HepG2 (cell line): ENCODE results near the gene DTYMK. TPM values are rescaled to one million over a fixed set of nuclear protein-coding genes. Genes with fewer than 3 reads are reported as not detected.

Experiments
- ATAC-seq: fragments of 200-7000 bp; cut with Tn5 transposase; 3 replicates; pipeline ENCODE4 v1.9.1; 2020; ENCODE audit warnings: mild to moderate bottlenecking, moderate library complexity
- BruUV-seq: library from RNA; stranded (reverse); fragments of 400-500 nt; replicated peaks from 2 replicates; lab custom pipeline; 2021; lab: Mats Ljungman, UMichigan
- CTCF ChIA-PET: fragments of 300-600 bp; formaldehyde crosslinking; extraction: SDS; loops from one replicate; lab custom pipeline; 2021; ENCODE audit warnings: low total read pairs, inconsistent platforms, low intra/inter-chr PET ratio; lab: Yijun Ruan, JAX
- POLR2A ChIA-PET: fragments of 350-600 bp; sonication (Branson Sonifier 250); formaldehyde crosslinking; loops from one replicate; lab custom pipeline; 2020; ENCODE audit warnings: antibody characterized with exemption, inconsistent platforms; lab: Yijun Ruan, JAX
- DNase-seq: peaks from one replicate; pipeline ENCODE4 v3.0.0-alpha.2; 2015; ENCODE audit warnings: low spot score
- FAIRE-seq: peaks from 3 replicates; lab custom pipeline; 2011; peaks lifted over from hg19 to GRCh38; lab: Jason Lieb, UNC
- H2AFZ ChIP-seq: one replicate; pipeline ENCODE4 v1.6.1; 2011; ENCODE audit warnings: low read length, inconsistent platforms
- H3K27ac ChIP-seq: fragments of 300-600 bp; 3 replicates; pipeline ENCODE4 v1.8.0; 2011; ENCODE audit warnings: mixed run types, mild to moderate bottlenecking, mixed read lengths, low read length, inconsistent platforms; ENCODE audit not compliant: insufficient read depth; ENCODE audit errors: extremely low read length
- H3K27me3 ChIP-seq, 2 experiments: fragments of 200-600 bp in 1 of 2; 2 replicates in 1 of 2; 3 replicates in 1 of 2; pipeline versions ENCODE4 v1.6.0 to v1.8.0; 2011; ENCODE audit warnings: low read length in 2 of 2, mild to moderate bottlenecking in 2 of 2, moderate library complexity in 2 of 2, inconsistent platforms in 1 of 2; ENCODE audit not compliant: insufficient read depth in 2 of 2, control insufficient read depth in 1 of 2
- H3K36me3 ChIP-seq, 2 experiments: fragments of 200-600 bp in 1 of 2; replicated peaks in 1 of 2; 2 replicates in 1 of 2; 3 replicates in 1 of 2; pipeline versions ENCODE4 v1.5.1 to v1.8.0; 2011; ENCODE audit warnings: low read length in 2 of 2, inconsistent platforms in 1 of 2; ENCODE audit not compliant: insufficient read depth in 2 of 2, control insufficient read depth in 1 of 2
- H3K4me1 ChIP-seq: 2 replicates; pipeline ENCODE4 v1.5.1; 2012; ENCODE audit warnings: low read length, inconsistent platforms; ENCODE audit not compliant: insufficient read depth
- H3K4me2 ChIP-seq: 2 replicates; pipeline ENCODE4 v1.6.0; 2011; ENCODE audit warnings: low read depth, low read length, inconsistent platforms
- H3K4me3 ChIP-seq, 3 experiments: fragments of 200-600 bp in 1 of 3; sonication (generic), shearing (Covaris generic) in 1 of 3; replicated peaks in 1 of 3; 2 replicates each; pipeline ENCODE4 v1.5.1; 2011 to 2016; ENCODE audit warnings: low read length in 3 of 3, inconsistent platforms in 2 of 3, low read depth in 2 of 3, mild to moderate bottlenecking in 2 of 3, control low read depth in 1 of 3, mixed read lengths in 1 of 3; ENCODE audit not compliant: insufficient read depth in 1 of 3
- H3K79me2 ChIP-seq: one replicate; pipeline ENCODE4 v1.6.1; 2011; ENCODE audit warnings: low read length, inconsistent platforms; ENCODE audit not compliant: insufficient read depth
- H3K9ac ChIP-seq: 2 replicates; pipeline ENCODE4 v1.6.0; 2011; ENCODE audit warnings: mild to moderate bottlenecking, low read depth, low read length, inconsistent platforms; ENCODE audit not compliant: insufficient read depth
- H3K9me3 ChIP-seq: 2 replicates; pipeline ENCODE4 v1.5.1; 2012; ENCODE audit warnings: mild to moderate bottlenecking, low read length
- H4K20me1 ChIP-seq: 2 replicates; pipeline ENCODE4 v1.6.0; 2011; ENCODE audit warnings: inconsistent platforms, mild to moderate bottlenecking, low read length, moderate library complexity; ENCODE audit not compliant: insufficient read depth
- ADNP ChIP-seq: sonication (generic); formaldehyde crosslinking; IDR thresholded peaks from 2 replicates; pipeline ENCODE4 v1.4.0; 2020; ENCODE audit warnings: missing genetic modification reagents
- CREM ChIP-seq, 2 experiments: sonication (generic) in 1 of 2; formaldehyde crosslinking in 1 of 2; IDR thresholded peaks; 2 replicates each; pipeline versions ENCODE4 v1.4.0 to v1.6.1; 2016 to 2020; ENCODE audit warnings: antibody characterized with exemption in 1 of 2, mild to moderate bottlenecking in 1 of 2, missing genetic modification reagents in 1 of 2
- KLF15 ChIP-seq: sonication (generic); formaldehyde crosslinking; IDR thresholded peaks from 2 replicates; pipeline ENCODE4 v1.8.1; 2023; ENCODE audit warnings: borderline replicate concordance, mild to moderate bottlenecking, inconsistent platforms, missing genetic modification reagents, mixed read lengths
- LCORL ChIP-seq, 2 experiments: fragments of 450-650 bp in 1 of 2; sonication (generic) in 1 of 2; formaldehyde crosslinking in 1 of 2; IDR thresholded peaks; 2 replicates each; pipeline versions ENCODE4 v1.5.0 to v1.6.1; 2017 to 2020; ENCODE audit warnings: antibody characterized with exemption in 1 of 2, missing genetic modification reagents in 1 of 2
- RFX1 ChIP-seq: fragments of 450-650 bp; IDR thresholded peaks from 2 replicates; pipeline ENCODE4 v1.6.1; 2017
- SKI ChIP-seq: fragments of 450-650 bp; IDR thresholded peaks from one replicate; pipeline ENCODE4 v1.6.1; 2018; ENCODE audit warnings: mild to moderate bottlenecking; ENCODE audit not compliant: partially characterized antibody
- ZIK1 ChIP-seq: sonication (generic); formaldehyde crosslinking; IDR thresholded peaks from 2 replicates; pipeline ENCODE4 v1.5.0; 2020; ENCODE audit warnings: mild to moderate bottlenecking, low read depth, missing genetic modification reagents, borderline replicate concordance
- ZNF251 ChIP-seq: sonication (generic); formaldehyde crosslinking; IDR thresholded peaks from 2 replicates; pipeline ENCODE4 v1.9.0; 2021; ENCODE audit warnings: mild to moderate bottlenecking, missing genetic modification reagents
- ZNF33A ChIP-seq: sonication (generic); formaldehyde crosslinking; IDR thresholded peaks from 2 replicates; pipeline ENCODE4 v1.5.1; 2020; ENCODE audit warnings: missing genetic modification reagents, mild to moderate bottlenecking, moderate library complexity, borderline replicate concordance
- ZNF614 ChIP-seq: IDR thresholded peaks from 2 replicates; pipeline ENCODE4 v1.6.1; 2018; ENCODE audit warnings: missing biosample characterization, missing genetic modification reagents, inconsistent platforms, borderline replicate concordance
- ZNF761 ChIP-seq: sonication (generic); formaldehyde crosslinking; conservative IDR thresholded peaks from 2 replicates; pipeline ENCODE4 v1.4.0; 2020; ENCODE audit warnings: mild to moderate bottlenecking, missing genetic modification reagents
- ZNF816 ChIP-seq: sonication (generic); formaldehyde crosslinking; IDR thresholded peaks from 2 replicates; pipeline ENCODE4 v1.8.0; 2022; ENCODE audit warnings: missing genetic modification reagents, mild to moderate bottlenecking, borderline replicate concordance
- WGBS: methylation state at CpG from one replicate; pipeline ENCODE4 v1.1.6; 2017; ENCODE audit warnings: low lambda C conversion rate; 5-methylcytosine and 5-hydroxymethylcytosine counted together
- in situ Hi-C: cut with HindIII; loops from 2 replicates; pipeline ENCODE4 v1.10.0; 2017; ENCODE audit warnings: low pct_unique_long_range_greater_than_20kb; ENCODE audit not compliant: extremely low pct_ligation_motif_present
- intact Hi-C: fragments of 100-400 bp; cut with micrococcal nuclease; formaldehyde crosslinking; loops from one replicate; pipeline ENCODE4 v1.10.0; 2022; ENCODE audit not compliant: unreplicated experiment
- polyA plus RNA-seq, 8 experiments: library from polyadenylated mRNA; depleted of rRNA in 3 of 8; stranded (reverse) in 7 of 8; unstranded in 1 of 8; fragments of >200 nt; fragmentation: Illumina TruSeq in 4 of 8; extraction: Trizol in 4 of 8; gene quantifications; 2 replicates each; pipeline versions ENCODE4 v1.2.1 to v1.2.3, GENCODE V29; 2011 to 2016; ENCODE audit warnings: low read depth in 4 of 8, missing spikeins in 1 of 8, mixed read lengths in 1 of 8; ENCODE audit not compliant: insufficient read depth in 1 of 8
- total RNA-seq, 5 experiments: library from RNA; depleted of rRNA; stranded (reverse); fragments of >200 nt; fragmentation: Illumina TruSeq; extraction: Trizol; gene quantifications; 2 replicates each; pipeline ENCODE4 v1.2.3, GENCODE V29; 2016; ENCODE audit warnings: low read depth in 1 of 5

DTYMK gene
- total and polyA plus RNA-seq, 2 of the 13 experiments (the other 11 are each of a cell fraction or from before 2014, with no cell fraction given) = 57.5 to 134 TPM

DNA sequence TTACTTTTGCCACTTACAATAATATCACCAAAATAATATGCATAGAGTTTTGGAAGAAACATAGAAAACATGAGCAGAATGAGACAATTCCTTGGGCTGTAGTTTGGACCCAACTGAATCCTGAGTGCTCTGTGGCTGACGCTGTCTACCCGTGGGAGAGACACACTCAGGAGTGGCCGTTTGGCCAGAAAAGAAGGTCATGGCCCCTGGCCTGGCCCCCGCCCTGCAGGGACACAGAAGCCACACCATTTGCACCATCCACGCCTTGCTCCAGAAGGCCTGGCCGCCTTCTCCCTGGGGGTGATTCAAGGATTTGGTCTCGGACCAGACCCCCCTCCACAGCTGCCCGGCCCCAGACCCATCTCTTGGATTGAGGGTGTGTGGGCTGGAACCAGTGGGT is 41.4 kb upstream of the DTYMK start:
- BruUV-seq = TSS peak; percentile 40
- ChIA-PET CTCF (no interaction called here), POLR2A (interaction anchor here (1.6 kb wide), 1 partner anchor 43 kb away, joined by 5 read pairs; no protein-coding TSS in a partner anchor)
- Histone ChIP-seq H3K79me2 (no peaks in the 10 kb centered on the region), H4K20me1 (no peaks in the 10 kb centered on the region), H3K4me3 (no peak overlapping the region), H3K9ac (no peak overlapping the region), H3K27ac (no peak overlapping the region), H3K4me1 (no peaks in the 10 kb centered on the region), H3K9me3 (no peaks in the 10 kb centered on the region), H2AFZ (no peak overlapping the region), H3K4me2 (no peak overlapping the region), H3K36me3 (peaks cover 6 to 10% of the 10 kb centered on the region in 2 experiments; a peak in 4 of 5 replicates), H3K27me3 (no peaks in the 10 kb centered on the region)
- TF ChIP-seq RFX1 (no peak), CREM (IDR thresholded peaks at IDR 0.05) (no peak), CREM (CRISPR knock-in tag; IDR thresholded peaks at IDR 0.05) (no peak), ZNF33A (CRISPR knock-in tag) (no peak), KLF15 (no peak), ZNF761 (CRISPR knock-in tag) (no peak), ZNF251 (no peak), ADNP (CRISPR knock-in tag) (no peak), ZNF816 (CRISPR knock-in tag) (no peak), ZNF614 (no peak), ZIK1 (CRISPR knock-in tag) (no peak), LCORL (IDR thresholded peaks at IDR 0.05) (no peak), LCORL (CRISPR knock-in tag; IDR thresholded peaks at IDR 0.05) (no peak), SKI (no peak)
- in situ Hi-C loops = no loop called here
- no peak for FAIRE-seq
- intact Hi-C loops = no loop called here
- WGBS = 94% methylated on average over 7 of the region's 8 CpGs
- ATAC-seq = no peak
- DNase-seq = no peak
